PC-3 (cell line): ENCODE data around the gene PDS5B. TPM values are rescaled to one million over a fixed set of nuclear protein-coding genes. Genes with fewer than 3 reads are reported as not detected.

Experiments used
- ATAC-seq: fragments of 200-7000 bp; cut with Tn5 transposase; 2 replicates; pipeline ENCODE4 v1.9.1; 2020; ENCODE audit warnings: mild to moderate bottlenecking, moderate library complexity
- BruUV-seq: library from RNA; stranded (reverse); fragments of 400-500 nt; replicated peaks from 2 replicates; lab custom pipeline; 2021; lab: Mats Ljungman, UMichigan
- CTCF ChIA-PET: fragments of 300-600 bp; sonication (Branson Sonifier 250); formaldehyde crosslinking; loops from one replicate; lab custom pipeline; 2022; ENCODE audit warnings: antibody characterized with exemption; lab: Charles Lee
- POLR2A ChIA-PET: fragments of 300-600 bp; sonication (Branson Sonifier 250); formaldehyde crosslinking; loops from one replicate; lab custom pipeline; 2022; ENCODE audit warnings: antibody characterized with exemption; ENCODE audit not compliant: unreplicated experiment; lab: Charles Lee
- DNase-seq: peaks from one replicate; pipeline ENCODE4 v3.0.0-alpha.2; 2015
- H2AFZ ChIP-seq: fragments of 300-600 bp; sonication (generic); 2 replicates; pipeline ENCODE4 v1.6.0; 2016; ENCODE audit warnings: antibody characterized with exemption, low read length
- H3F3A ChIP-seq: fragments of 300-600 bp; sonication (generic); one replicate; pipeline ENCODE4 v1.6.0; 2017; ENCODE audit warnings: antibody characterized with exemption, low read length, control low read depth, mild to moderate bottlenecking; ENCODE audit not compliant: unreplicated experiment
- H3K27ac ChIP-seq: fragments of 300-600 bp; sonication (generic); 2 replicates; pipeline ENCODE4 v1.5.1; 2016; ENCODE audit warnings: mild to moderate bottlenecking, low read length
- H3K27me3 ChIP-seq: fragments of 300-600 bp; sonication (generic); 2 replicates; pipeline ENCODE4 v1.6.1; 2016; ENCODE audit warnings: low read length, mixed read lengths
- H3K36me3 ChIP-seq: fragments of 300-600 bp; sonication (generic); 2 replicates; pipeline ENCODE4 v1.6.1; 2016; ENCODE audit warnings: low read depth, mixed run types, low read length, mixed read lengths
- H3K4me1 ChIP-seq: fragments of 300-600 bp; sonication (generic); 2 replicates; pipeline ENCODE4 v1.5.1; 2016; ENCODE audit warnings: low read length; ENCODE audit not compliant: insufficient read depth
- H3K4me2 ChIP-seq: fragments of 300-600 bp; sonication (generic); 2 replicates; pipeline ENCODE4 v1.6.0; 2016; ENCODE audit warnings: low read length
- H3K4me3 ChIP-seq: fragments of 300-600 bp; sonication (generic); 2 replicates; pipeline ENCODE4 v1.5.1; 2016; ENCODE audit warnings: mild to moderate bottlenecking, low read length, mixed read lengths
- H3K79me2 ChIP-seq: fragments of 300-600 bp; sonication (generic); 2 replicates; pipeline ENCODE4 v1.6.1; 2017; ENCODE audit warnings: low read length, mixed read lengths
- H3K9ac ChIP-seq: fragments of 300-600 bp; sonication (generic); 2 replicates; pipeline ENCODE4 v1.6.0; 2016; ENCODE audit warnings: mild to moderate bottlenecking, low read length
- H3K9me2 ChIP-seq: fragments of 300-600 bp; sonication (generic); replicated peaks from 2 replicates; pipeline ENCODE4 v1.6.1; 2016; ENCODE audit warnings: mixed run types, low read length, mixed read lengths
- H3K9me3 ChIP-seq: fragments of 300-600 bp; sonication (generic); 2 replicates; pipeline ENCODE4 v1.6.1; 2016; ENCODE audit warnings: low read length, mixed read lengths
- H4K20me1 ChIP-seq: fragments of 300-600 bp; sonication (generic); 2 replicates; pipeline ENCODE4 v1.6.1; 2016; ENCODE audit warnings: low read length, mixed read lengths
- CTCF ChIP-seq: fragments of 300-600 bp; sonication (generic); conservative IDR thresholded peaks from 2 replicates; pipeline ENCODE4 v1.5.1; 2017; ENCODE audit warnings: antibody characterized with exemption, low read depth, mild to moderate bottlenecking, low read length
- EZH2 ChIP-seq: fragments of 300-600 bp; sonication (generic); IDR thresholded peaks from one replicate; pipeline ENCODE4 v1.6.1; 2017; ENCODE audit warnings: antibody characterized with exemption, mild to moderate bottlenecking, low read length; ENCODE audit not compliant: unreplicated experiment
- EZH2phosphoT487 ChIP-seq: fragments of 300-600 bp; sonication (generic); IDR thresholded peaks from 2 replicates; pipeline ENCODE4 v1.6.1; 2018; ENCODE audit warnings: mild to moderate bottlenecking, antibody characterized with exemption, low read length, borderline replicate concordance
- intact Hi-C: fragments of 100-400 bp; cut with micrococcal nuclease; formaldehyde crosslinking; loops from 2 replicates; pipeline ENCODE4 v1.9.0; 2023
- total RNA-seq: library from RNA; depleted of rRNA; stranded (reverse); fragments of >200 nt; gene quantifications from 2 replicates; pipeline ENCODE4 v1.2.3, GENCODE V29; 2014

The PDS5B gene
- total RNA-seq, 1 experiment from 2014 or later: 20.3 TPM

GRCh38 chr13:32587011-32587810 lies 959 bp downstream of the PDS5B start:
- CTCF ChIA-PET: interaction anchor here (0.6 to 2.4 kb wide), 2 partner anchors 52 to 956 kb away, joined by 3 to 12 read pairs; no protein-coding TSS in a partner anchor

GRCh38 chr13:32587811-32588170 lies 1.5 kb downstream of the PDS5B start:
- TSS peak; percentile 64 for BruUV-seq
- intact Hi-C loops: loop anchor here (10.0 kb wide), 3 partner anchors 327 to 1137 kb away; partner anchors contain the start of gene STARD13
- peak overlapping the region; percentile 86 for H3K4me2 ChIP-seq
- ChIA-PET CTCF (interaction anchor here (0.6 to 2.4 kb wide), 3 partner anchors 52 to 955 kb away, joined by 3 to 12 read pairs (median 4); no protein-coding TSS in a partner anchor), POLR2A (interaction anchor here (0.6 to 0.7 kb wide), 2 partner anchors 48 to 238 kb away, joined by 3 to 8 read pairs; no protein-coding TSS in a partner anchor)
- no peaks in the 10 kb centered on the region for H3K27me3 ChIP-seq
- H2AFZ ChIP-seq: peak overlapping the region; percentile 74
- peak; percentile 21 for DNase-seq
- no peaks in the 10 kb centered on the region for H3K9me2 ChIP-seq
- H3K4me1 ChIP-seq: peaks cover 23% of the 10 kb centered on the region
- no peak; the same call in 1 of the 2 replicates for ATAC-seq
- no peaks in the 10 kb centered on the region for H3F3A ChIP-seq
- peaks cover 32% of the 10 kb centered on the region for H4K20me1 ChIP-seq
- H3K79me2 ChIP-seq: peaks cover 57% of the 10 kb centered on the region
- peak overlapping the region; percentile 78 for H3K9ac ChIP-seq
- H3K4me3 ChIP-seq: peak overlapping the region; percentile 96
- no peaks in the 10 kb centered on the region for H3K36me3 ChIP-seq
- H3K27ac ChIP-seq: peak overlapping the region; percentile 62
- no peak for TF ChIP-seq CTCF
- H3K9me3 ChIP-seq: no peaks in the 10 kb centered on the region

More at GRCh38 chr13:32587011-32587810, 959 bp downstream of the PDS5B start:
- H3F3A ChIP-seq: no peaks in the 10 kb centered on the region
- peaks cover 23% of the 10 kb centered on the region for H3K4me1 ChIP-seq
- H2AFZ ChIP-seq: peak overlapping the region; percentile 74
- peak overlapping the region; percentile 62 for H3K27ac ChIP-seq
- H3K27me3 ChIP-seq: no peaks in the 10 kb centered on the region
- H3K9me3 ChIP-seq: no peaks in the 10 kb centered on the region
- H3K9me2 ChIP-seq: no peaks in the 10 kb centered on the region
- POLR2A ChIA-PET: interaction anchor here (0.5 to 0.7 kb wide), 3 partner anchors 170 to 691 kb away, joined by 4 to 8 read pairs (median 5); no protein-coding TSS in a partner anchor
- H3K36me3 ChIP-seq: no peaks in the 10 kb centered on the region
- peak; percentile 44 for DNase-seq
- peak overlapping the region; percentile 96 for H3K4me3 ChIP-seq
- peak overlapping the region; percentile 86 for H3K4me2 ChIP-seq
- peak; percentile 40 for ATAC-seq
- H3K79me2 ChIP-seq: peaks cover 51% of the 10 kb centered on the region
- no TSS peak for BruUV-seq
- peaks cover 32% of the 10 kb centered on the region for H4K20me1 ChIP-seq
- TF ChIP-seq EZH2: no peak
- TF ChIP-seq CTCF: no peak
- TF ChIP-seq EZH2phosphoT487: no peak
- peak overlapping the region; percentile 78 for H3K9ac ChIP-seq
- intact Hi-C loops: loop anchor here (10.0 kb wide), 3 partner anchors 328 to 1138 kb away; partner anchors contain the start of gene STARD13
